Astrocyte (in vitro differentiated cells and primary cell): ENCODE data around the gene UBE2G1.

Experiments used
- CTCF ChIP-seq: IDR thresholded peaks from 2 replicates; pipeline ENCODE4 v1.5.1; 2011; ENCODE audit warnings: low read depth, mild to moderate bottlenecking, inconsistent platforms, low read length, moderate library complexity; ENCODE audit not compliant: insufficient read depth
- EZH2 ChIP-seq: IDR thresholded peaks from 2 replicates; pipeline ENCODE4 v1.6.1; 2012; ENCODE audit warnings: mild to moderate bottlenecking, low read length, inconsistent platforms; ENCODE audit not compliant: insufficient read depth

GRCh38 chr17:4332296-4332970 lies 34.0 kb downstream of the UBE2G1 start:
- TF ChIP-seq CTCF (no peak), EZH2 (no peak)
